HepG2 (cell line): ENCODE results near the gene FNDC3A. TPM values are rescaled to one million over a fixed set of nuclear protein-coding genes. Genes with fewer than 3 reads are reported as not detected.

Source experiments
- ATM ChIP-seq: fragments of 450-650 bp; IDR thresholded peaks from 2 replicates; pipeline ENCODE4 v1.7.1; 2017; ENCODE audit warnings: mild to moderate bottlenecking, borderline replicate concordance
- DMAP1 ChIP-seq: IDR thresholded peaks from 2 replicates; pipeline ENCODE4 v1.6.1; 2016
- HNF4A ChIP-seq: sonication (generic); formaldehyde crosslinking; IDR thresholded peaks from 2 replicates; pipeline ENCODE4 v1.4.0; 2020; ENCODE audit warnings: missing genetic modification reagents
- POGZ ChIP-seq: sonication (generic); formaldehyde crosslinking; IDR thresholded peaks from 2 replicates; pipeline ENCODE4 v1.4.0; 2020; ENCODE audit warnings: mild to moderate bottlenecking, missing genetic modification reagents
- RARA ChIP-seq: IDR thresholded peaks from 2 replicates; pipeline ENCODE4 v1.6.1; 2016; ENCODE audit warnings: missing genetic modification reagents, missing compliant biosample characterization
- RORA ChIP-seq: sonication (generic); formaldehyde crosslinking; IDR thresholded peaks from 2 replicates; pipeline ENCODE4 v1.5.0; 2020; ENCODE audit warnings: mild to moderate bottlenecking, missing genetic modification reagents, moderate library complexity
- TMF1 ChIP-seq: sonication (generic); formaldehyde crosslinking; IDR thresholded peaks from 2 replicates; pipeline ENCODE4 v1.8.1; 2022; ENCODE audit warnings: low read depth, missing genetic modification reagents
- ZFY ChIP-seq: sonication (generic); formaldehyde crosslinking; IDR thresholded peaks from 2 replicates; pipeline ENCODE4 v1.4.0; 2020; ENCODE audit warnings: missing genetic modification reagents
- ZNF124 ChIP-seq: sonication (generic); formaldehyde crosslinking; IDR thresholded peaks from 2 replicates; pipeline ENCODE4 v1.4.0; 2020; ENCODE audit warnings: missing genetic modification reagents
- ZNF232 ChIP-seq: sonication (generic); formaldehyde crosslinking; IDR thresholded peaks from 2 replicates; pipeline ENCODE4 v1.4.0; 2020; ENCODE audit warnings: missing genetic modification reagents, borderline replicate concordance
- ZNF556 ChIP-seq: sonication (generic); formaldehyde crosslinking; IDR thresholded peaks from 2 replicates; pipeline ENCODE4 v1.4.0; 2020; ENCODE audit warnings: mild to moderate bottlenecking, missing genetic modification reagents, borderline replicate concordance
- ZNF562 ChIP-seq: sonication (generic); formaldehyde crosslinking; IDR thresholded peaks from 2 replicates; pipeline ENCODE4 v1.8.0; 2022; ENCODE audit warnings: missing genetic modification reagents, borderline replicate concordance
- polyA plus RNA-seq, 8 experiments: library from polyadenylated mRNA; depleted of rRNA in 3 of 8; stranded (reverse) in 7 of 8; unstranded in 1 of 8; fragments of >200 nt; fragmentation: Illumina TruSeq in 4 of 8; extraction: Trizol in 4 of 8; gene quantifications; 2 replicates each; pipeline versions ENCODE4 v1.2.1 to v1.2.3, GENCODE V29; 2011 to 2016; ENCODE audit warnings: low read depth in 4 of 8, missing spikeins in 1 of 8, mixed read lengths in 1 of 8; ENCODE audit not compliant: insufficient read depth in 1 of 8
- total RNA-seq, 5 experiments: library from RNA; depleted of rRNA; stranded (reverse); fragments of >200 nt; fragmentation: Illumina TruSeq; extraction: Trizol; gene quantifications; 2 replicates each; pipeline ENCODE4 v1.2.3, GENCODE V29; 2016; ENCODE audit warnings: low read depth in 1 of 5
- TF ChIP-seq, protein P1 (sequence below): sonication (generic); formaldehyde crosslinking; IDR thresholded peaks from 2 replicates; pipeline ENCODE4 v1.5.1; 2020; ENCODE audit warnings: mild to moderate bottlenecking, missing genetic modification reagents
- TF ChIP-seq, protein P2 (sequence below): sonication (generic); formaldehyde crosslinking; IDR thresholded peaks from 2 replicates; pipeline ENCODE4 v1.4.0; 2020; ENCODE audit warnings: mild to moderate bottlenecking, missing genetic modification reagents
- TF ChIP-seq, protein P3 (sequence below): sonication (generic); formaldehyde crosslinking; IDR thresholded peaks from 2 replicates; pipeline ENCODE4 v1.4.0; 2020; ENCODE audit warnings: missing genetic modification reagents

Gene FNDC3A
- total and polyA plus RNA-seq, 2 of the 13 experiments (the other 11 are each of a cell fraction or from before 2014, with no cell fraction given) = 36.7 to 39.3 TPM

DNA sequence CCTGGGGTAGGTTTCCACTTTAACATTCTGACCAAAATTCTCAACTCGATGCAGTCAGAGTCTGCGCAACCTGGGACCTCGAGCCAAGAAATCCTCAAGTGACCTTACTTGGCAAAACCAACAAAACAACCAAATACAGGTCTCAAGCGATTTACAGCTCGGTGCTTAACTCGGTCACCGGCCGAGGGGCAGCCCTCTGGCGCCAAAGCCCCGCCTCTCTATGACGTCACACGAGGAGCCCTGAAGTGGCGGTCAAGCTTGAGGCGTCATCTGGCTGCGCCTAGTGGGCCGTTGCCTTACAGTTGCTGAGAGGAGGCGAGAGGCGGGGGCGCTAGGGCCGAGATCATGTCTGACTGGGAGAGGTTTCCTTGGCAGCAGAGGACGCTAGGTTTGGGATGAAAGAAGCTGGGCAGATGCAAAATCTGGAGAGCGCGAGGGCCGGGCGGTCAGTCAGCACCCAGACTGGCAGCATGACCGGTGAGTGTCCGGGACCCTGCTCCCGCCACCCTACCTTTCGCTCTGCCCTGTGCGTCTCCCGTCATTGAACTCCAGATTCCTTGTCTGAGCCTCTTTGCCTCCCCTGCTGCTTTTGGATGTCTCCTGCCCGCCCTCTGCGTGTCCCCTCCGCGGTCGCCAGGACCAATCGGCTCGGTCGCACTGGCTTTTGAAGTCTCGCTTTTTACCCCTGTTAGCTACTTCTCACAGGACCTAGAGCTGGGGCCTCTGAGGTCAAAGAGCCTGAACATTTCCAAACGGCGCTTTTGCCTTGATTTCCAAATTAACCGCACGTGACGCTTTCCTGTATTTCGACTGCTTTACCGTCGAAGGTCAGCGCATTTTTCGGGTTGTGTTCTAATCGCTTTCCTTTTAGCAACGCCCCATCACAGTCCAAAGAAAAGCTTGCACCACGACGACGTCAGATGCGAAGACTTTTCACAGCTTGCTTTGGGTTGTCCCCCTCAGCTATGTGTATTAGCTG, 272.2 kb downstream of the FNDC3A start, which contains the start of gene CDADC1 (continued):
- TF ChIP-seq, protein P1, sequence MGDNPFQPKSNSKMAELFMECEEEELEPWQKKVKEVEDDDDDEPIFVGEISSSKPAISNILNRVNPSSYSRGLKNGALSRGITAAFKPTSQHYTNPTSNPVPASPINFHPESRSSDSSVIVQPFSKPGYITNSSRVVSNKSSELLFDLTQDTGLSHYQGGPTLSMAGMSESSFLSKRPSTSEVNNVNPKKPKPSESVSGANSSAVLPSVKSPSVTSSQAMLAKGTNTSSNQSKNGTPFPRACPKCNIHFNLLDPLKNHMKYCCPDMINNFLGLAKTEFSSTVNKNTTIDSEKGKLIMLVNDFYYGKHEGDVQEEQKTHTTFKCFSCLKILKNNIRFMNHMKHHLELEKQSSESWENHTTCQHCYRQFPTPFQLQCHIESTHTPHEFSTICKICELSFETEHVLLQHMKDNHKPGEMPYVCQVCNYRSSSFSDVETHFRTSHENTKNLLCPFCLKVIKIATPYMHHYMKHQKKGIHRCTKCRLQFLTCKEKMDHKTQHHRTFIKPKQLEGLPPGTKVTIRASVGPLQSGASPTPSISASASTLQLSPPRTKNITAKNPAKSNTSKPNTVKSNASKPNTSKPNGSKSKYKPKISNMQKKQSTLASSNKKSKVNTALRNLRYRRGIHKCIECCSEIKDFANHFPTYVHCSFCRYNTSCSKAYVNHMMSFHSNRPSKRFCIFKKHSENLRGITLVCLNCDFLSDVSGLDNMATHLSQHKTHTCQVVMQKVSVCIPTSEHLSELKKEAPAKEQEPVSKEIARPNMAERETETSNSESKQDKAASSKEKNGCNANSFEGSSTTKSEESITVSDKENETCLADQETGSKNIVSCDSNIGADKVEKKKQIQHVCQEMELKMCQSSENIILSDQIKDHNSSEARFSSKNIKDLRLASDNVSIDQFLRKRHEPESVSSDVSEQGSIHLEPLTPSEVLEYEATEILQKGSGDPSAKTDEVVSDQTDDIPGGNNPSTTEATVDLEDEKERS (CRISPR knock-in tag) = no peak; the same call in 1 of the 2 replicates
- TF ChIP-seq, protein P2, sequence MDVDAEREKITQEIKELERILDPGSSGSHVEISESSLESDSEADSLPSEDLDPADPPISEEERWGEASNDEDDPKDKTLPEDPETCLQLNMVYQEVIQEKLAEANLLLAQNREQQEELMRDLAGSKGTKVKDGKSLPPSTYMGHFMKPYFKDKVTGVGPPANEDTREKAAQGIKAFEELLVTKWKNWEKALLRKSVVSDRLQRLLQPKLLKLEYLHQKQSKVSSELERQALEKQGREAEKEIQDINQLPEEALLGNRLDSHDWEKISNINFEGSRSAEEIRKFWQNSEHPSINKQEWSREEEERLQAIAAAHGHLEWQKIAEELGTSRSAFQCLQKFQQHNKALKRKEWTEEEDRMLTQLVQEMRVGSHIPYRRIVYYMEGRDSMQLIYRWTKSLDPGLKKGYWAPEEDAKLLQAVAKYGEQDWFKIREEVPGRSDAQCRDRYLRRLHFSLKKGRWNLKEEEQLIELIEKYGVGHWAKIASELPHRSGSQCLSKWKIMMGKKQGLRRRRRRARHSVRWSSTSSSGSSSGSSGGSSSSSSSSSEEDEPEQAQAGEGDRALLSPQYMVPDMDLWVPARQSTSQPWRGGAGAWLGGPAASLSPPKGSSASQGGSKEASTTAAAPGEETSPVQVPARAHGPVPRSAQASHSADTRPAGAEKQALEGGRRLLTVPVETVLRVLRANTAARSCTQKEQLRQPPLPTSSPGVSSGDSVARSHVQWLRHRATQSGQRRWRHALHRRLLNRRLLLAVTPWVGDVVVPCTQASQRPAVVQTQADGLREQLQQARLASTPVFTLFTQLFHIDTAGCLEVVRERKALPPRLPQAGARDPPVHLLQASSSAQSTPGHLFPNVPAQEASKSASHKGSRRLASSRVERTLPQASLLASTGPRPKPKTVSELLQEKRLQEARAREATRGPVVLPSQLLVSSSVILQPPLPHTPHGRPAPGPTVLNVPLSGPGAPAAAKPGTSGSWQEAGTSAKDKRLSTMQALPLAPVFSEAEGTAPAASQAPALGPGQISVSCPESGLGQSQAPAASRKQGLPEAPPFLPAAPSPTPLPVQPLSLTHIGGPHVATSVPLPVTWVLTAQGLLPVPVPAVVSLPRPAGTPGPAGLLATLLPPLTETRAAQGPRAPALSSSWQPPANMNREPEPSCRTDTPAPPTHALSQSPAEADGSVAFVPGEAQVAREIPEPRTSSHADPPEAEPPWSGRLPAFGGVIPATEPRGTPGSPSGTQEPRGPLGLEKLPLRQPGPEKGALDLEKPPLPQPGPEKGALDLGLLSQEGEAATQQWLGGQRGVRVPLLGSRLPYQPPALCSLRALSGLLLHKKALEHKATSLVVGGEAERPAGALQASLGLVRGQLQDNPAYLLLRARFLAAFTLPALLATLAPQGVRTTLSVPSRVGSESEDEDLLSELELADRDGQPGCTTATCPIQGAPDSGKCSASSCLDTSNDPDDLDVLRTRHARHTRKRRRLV (CRISPR knock-in tag) = no peak
- TF ChIP-seq RARA (CRISPR knock-in tag) = no peak
- peak; percentile 81 for TF ChIP-seq ZFY (CRISPR knock-in tag)
- TF ChIP-seq ATM = no peak
- TF ChIP-seq, protein P3, sequence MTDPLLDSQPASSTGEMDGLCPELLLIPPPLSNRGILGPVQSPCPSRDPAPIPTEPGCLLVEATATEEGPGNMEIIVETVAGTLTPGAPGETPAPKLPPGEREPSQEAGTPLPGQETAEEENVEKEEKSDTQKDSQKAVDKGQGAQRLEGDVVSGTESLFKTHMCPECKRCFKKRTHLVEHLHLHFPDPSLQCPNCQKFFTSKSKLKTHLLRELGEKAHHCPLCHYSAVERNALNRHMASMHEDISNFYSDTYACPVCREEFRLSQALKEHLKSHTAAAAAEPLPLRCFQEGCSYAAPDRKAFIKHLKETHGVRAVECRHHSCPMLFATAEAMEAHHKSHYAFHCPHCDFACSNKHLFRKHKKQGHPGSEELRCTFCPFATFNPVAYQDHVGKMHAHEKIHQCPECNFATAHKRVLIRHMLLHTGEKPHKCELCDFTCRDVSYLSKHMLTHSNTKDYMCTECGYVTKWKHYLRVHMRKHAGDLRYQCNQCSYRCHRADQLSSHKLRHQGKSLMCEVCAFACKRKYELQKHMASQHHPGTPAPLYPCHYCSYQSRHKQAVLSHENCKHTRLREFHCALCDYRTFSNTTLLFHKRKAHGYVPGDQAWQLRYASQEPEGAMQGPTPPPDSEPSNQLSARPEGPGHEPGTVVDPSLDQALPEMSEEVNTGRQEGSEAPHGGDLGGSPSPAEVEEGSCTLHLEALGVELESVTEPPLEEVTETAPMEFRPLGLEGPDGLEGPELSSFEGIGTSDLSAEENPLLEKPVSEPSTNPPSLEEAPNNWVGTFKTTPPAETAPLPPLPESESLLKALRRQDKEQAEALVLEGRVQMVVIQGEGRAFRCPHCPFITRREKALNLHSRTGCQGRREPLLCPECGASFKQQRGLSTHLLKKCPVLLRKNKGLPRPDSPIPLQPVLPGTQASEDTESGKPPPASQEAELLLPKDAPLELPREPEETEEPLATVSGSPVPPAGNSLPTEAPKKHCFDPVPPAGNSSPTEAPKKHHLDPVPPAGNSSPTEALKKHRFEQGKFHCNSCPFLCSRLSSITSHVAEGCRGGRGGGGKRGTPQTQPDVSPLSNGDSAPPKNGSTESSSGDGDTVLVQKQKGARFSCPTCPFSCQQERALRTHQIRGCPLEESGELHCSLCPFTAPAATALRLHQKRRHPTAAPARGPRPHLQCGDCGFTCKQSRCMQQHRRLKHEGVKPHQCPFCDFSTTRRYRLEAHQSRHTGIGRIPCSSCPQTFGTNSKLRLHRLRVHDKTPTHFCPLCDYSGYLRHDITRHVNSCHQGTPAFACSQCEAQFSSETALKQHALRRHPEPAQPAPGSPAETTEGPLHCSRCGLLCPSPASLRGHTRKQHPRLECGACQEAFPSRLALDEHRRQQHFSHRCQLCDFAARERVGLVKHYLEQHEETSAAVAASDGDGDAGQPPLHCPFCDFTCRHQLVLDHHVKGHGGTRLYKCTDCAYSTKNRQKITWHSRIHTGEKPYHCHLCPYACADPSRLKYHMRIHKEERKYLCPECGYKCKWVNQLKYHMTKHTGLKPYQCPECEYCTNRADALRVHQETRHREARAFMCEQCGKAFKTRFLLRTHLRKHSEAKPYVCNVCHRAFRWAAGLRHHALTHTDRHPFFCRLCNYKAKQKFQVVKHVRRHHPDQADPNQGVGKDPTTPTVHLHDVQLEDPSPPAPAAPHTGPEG (CRISPR knock-in tag) = 0 out of 2 replicates have a peak, but pooled peaks have one; percentile 45
- TF ChIP-seq ZNF232 = no peak
- peak; percentile 96 for TF ChIP-seq POGZ
- TF ChIP-seq ZNF556 (CRISPR knock-in tag) = no peak
- no peak for TF ChIP-seq RORA (CRISPR knock-in tag)
- 0 out of 2 replicates have a peak, but pooled peaks have one; percentile 31 for TF ChIP-seq ZNF124
- peak; percentile 16; the same call in 1 of the 2 replicates for TF ChIP-seq DMAP1 (CRISPR knock-in tag)
- TF ChIP-seq ZNF562 (CRISPR knock-in tag) = no peak
- TF ChIP-seq TMF1 = 0 out of 2 replicates have a peak, but pooled peaks have one; percentile 30
- TF ChIP-seq HNF4A (CRISPR knock-in tag) = no peak
